Fibroblast of mammary gland (primary cell): Measurements from ENCODE around the gene RFNG.
A peak's percentile ranks its signal among the peaks of the same experiment; 100 is the strongest.

Source experiments
- DNase-seq: peaks from one replicate; pipeline ENCODE4 v3.0.0-alpha.2; 2010; ENCODE audit warnings: low read depth
- H3K4me3 ChIP-seq: 2 replicates; pipeline ENCODE4 v1.5.1; 2011; ENCODE audit warnings: low read depth, mild to moderate bottlenecking, low read length, moderate library complexity; ENCODE audit not compliant: control insufficient read depth
- TF ChIP-seq, protein P1 (sequence below): conservative IDR thresholded peaks from 2 replicates; pipeline ENCODE4 v1.5.1; 2011; ENCODE audit warnings: low read depth, low read length, inconsistent platforms; ENCODE audit not compliant: control insufficient read depth, insufficient read depth

The RFNG gene

DNA sequence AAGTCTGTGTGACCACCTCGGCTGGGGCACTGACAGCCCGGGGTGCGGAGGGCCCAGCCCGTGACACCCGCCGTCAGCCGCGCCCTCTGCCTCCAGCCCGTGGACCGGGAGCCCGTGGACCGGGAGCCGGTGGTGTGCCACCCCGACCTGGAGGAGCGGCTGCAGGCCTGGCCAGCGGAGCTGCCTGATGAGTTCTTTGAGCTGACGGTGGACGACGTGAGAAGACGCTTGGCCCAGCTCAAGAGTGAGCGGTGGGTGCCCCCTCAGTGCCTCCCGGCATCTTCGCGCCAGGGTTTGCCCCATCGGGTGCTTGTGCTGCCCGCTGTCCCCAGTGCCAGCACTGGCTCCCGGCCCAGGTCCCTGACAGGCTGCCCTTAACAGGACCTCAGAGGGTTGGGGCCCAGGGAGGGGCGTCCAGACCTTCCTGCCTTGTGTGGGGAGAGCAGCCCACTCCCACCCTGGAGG, 42.6 kb downstream of the RFNG start:
- H3K4me3 ChIP-seq, result no peak overlapping the region
- DNase-seq, result no peak
- TF ChIP-seq, protein P1, sequence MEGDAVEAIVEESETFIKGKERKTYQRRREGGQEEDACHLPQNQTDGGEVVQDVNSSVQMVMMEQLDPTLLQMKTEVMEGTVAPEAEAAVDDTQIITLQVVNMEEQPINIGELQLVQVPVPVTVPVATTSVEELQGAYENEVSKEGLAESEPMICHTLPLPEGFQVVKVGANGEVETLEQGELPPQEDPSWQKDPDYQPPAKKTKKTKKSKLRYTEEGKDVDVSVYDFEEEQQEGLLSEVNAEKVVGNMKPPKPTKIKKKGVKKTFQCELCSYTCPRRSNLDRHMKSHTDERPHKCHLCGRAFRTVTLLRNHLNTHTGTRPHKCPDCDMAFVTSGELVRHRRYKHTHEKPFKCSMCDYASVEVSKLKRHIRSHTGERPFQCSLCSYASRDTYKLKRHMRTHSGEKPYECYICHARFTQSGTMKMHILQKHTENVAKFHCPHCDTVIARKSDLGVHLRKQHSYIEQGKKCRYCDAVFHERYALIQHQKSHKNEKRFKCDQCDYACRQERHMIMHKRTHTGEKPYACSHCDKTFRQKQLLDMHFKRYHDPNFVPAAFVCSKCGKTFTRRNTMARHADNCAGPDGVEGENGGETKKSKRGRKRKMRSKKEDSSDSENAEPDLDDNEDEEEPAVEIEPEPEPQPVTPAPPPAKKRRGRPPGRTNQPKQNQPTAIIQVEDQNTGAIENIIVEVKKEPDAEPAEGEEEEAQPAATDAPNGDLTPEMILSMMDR, result no peak

DNA sequence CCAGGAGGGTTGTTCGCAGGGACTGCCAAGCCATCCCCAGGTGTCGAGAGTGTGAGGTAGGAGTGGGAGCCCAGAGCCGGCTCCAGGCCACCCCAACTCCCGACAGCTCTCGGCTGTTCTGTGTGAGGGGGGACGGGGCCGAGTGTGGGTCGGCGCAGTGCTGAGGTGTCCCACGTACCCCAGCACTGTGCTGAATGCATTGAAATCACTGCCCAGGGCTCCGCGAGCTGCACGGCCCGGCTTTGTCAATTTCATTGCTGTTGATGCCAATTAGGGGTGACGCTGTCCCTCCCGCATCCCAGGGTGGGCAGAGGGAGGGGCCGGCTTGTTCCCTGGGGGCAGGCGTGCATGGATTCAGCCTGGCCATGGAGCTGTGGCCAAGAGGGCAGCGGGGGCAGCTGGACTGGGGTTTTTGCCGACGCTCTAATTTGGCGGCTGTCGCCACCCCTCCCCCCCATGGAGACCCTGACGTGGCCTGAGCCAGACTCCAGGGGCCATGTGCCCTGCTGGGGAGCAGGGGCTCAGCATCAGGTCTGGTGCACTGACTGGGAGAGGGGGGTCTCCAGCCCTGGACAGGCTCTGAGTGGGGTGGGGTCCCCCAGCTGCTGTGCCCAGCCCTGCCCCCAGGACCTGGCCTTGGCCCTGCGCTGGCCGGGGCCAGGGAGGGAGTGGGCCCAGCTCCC, 43.2 kb downstream of the RFNG start:
- no peak for DNase-seq
- TF ChIP-seq, protein P1, result no peak
- H3K4me3 ChIP-seq, result no peak overlapping the region

DNA sequence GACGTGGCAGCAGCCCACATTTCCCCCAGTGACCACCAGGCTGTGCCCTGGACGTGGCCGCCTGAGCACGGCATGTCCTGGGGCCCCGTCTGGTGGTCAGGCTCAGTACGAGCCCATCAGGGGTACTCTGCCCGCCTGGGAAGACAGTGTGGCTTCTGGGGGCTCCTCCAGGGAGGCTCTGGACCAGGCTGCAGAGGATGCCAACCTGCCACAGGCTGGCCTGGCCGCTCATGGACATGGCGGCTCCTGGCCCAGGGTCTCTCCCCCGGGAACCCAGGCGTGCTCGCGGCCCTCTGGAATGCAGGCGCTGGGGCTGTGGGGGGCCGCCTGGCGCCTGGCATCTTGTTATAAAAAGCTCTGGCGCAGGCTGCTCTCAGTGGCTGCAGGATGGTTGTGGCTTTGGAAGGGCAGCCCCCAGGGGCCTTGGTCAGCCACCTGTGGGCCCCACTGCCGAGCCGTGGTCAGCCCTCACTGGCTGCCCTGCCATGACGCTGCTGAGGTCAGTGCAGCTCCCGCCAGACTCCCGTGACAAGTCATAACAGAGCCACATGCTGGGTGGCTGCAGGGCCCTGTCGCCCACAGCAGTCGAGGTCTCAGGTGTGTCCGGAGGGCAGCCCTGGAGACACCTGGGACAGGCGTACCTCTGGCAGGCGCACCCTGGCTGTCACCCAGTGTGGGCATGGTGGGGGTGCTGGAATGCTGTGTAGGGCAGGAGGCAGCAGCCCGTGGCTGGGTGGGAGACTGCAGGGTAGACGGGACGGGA, 43.9 kb downstream of the RFNG start:
- H3K4me3 ChIP-seq, result no peak overlapping the region
- no peak for DNase-seq

DNA sequence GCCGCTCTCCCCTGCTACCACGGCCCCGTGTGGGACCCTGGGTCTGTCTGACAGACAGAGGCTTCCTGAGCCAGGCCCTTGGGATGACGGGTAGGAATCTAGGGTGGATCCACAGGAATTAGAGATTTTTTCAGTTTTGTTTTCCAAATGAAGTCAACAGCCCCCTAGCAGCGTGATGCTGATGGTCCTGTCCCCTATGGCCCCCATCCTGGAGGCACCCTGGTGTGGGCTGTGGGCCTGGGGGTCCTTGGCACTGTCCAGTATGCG, 44.5 kb downstream of the RFNG start:
- H3K4me3 ChIP-seq, result no peak overlapping the region

More for the DNA sequence above, 43.9 kb downstream of the RFNG start:
- TF ChIP-seq, protein P1, result no peak

DNA sequence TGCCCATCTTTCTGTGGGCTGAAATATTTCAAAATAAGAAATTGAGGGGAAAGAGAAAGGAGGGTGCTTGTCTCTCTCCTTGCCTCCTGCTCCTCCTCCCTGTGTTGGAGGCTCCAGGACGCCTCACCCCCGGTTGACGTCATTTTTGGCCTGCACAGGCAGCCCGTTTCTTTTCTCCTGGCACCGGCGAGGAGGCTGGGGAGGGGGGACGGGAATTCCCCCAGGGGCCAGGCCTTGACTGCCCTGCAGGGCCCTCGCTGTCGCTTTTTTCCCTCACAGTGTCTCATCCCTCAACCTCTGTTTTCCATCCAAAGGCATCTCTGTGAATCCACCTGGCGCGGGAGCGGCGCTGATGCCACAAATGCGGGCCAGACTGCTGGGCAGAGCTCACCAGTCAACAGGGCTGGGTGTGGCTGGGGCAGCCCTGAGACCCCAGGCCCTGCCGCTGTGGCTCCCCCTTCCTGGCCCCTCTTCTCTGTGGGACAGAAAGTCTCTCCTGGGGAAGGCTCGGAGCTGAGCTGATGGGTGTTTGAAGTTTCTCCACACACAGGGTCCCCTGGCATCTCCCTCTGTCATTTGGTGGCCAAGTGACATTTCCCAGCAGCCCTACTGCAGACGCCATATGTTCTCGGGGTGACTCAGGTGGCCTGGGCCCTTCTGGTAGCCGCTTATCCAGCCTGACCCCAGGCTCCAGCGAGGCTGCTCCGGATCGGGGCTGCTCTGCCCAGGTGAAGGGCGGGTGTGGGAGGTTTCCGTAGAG, 45.0 kb downstream of the RFNG start:
- H3K4me3 ChIP-seq, result no peak overlapping the region
- TF ChIP-seq, protein P1, result no peak
- peak; percentile 56 for DNase-seq

More for the DNA sequence above, 44.5 kb downstream of the RFNG start:
- TF ChIP-seq, protein P1, result no peak
- no peak for DNase-seq

DNA sequence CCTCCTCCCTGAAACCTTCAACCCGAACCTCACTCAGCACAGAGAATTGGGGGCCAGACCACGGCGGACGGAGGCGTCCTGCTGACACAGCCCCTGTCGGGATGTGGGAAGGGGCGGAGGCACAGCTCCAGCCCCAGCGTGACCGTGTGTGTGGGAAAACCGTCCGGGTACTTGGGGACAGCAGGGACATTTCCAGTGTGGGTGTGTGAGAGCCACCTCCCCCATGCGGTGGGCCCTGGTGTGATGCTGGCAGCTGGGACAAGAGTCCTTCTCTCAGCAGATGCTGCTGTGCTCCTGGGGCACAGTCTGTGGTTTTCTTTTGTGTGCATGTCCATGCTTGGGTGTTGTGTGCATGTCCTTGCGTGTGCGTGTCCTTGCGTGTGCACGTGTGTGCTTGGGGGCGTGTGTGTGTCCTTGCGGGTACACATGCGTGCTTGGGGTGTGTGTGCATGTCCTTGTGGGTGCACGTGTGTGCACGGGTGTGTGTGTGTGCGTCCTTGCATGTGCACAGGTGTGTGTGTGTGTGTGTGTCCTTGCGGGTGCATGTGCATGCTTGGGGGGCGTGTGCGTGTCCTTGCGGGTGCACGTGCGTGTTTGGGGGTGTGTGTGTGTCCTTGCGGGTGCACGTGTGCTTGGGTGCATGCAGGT, 45.8 kb downstream of the RFNG start:
- DNase-seq, result no peak
- H3K4me3 ChIP-seq, result no peak overlapping the region
- TF ChIP-seq, protein P1, result no peak
